Measurements from ENCODE around the gene MYCBP2.

MYCBP2 gene

DNA sequence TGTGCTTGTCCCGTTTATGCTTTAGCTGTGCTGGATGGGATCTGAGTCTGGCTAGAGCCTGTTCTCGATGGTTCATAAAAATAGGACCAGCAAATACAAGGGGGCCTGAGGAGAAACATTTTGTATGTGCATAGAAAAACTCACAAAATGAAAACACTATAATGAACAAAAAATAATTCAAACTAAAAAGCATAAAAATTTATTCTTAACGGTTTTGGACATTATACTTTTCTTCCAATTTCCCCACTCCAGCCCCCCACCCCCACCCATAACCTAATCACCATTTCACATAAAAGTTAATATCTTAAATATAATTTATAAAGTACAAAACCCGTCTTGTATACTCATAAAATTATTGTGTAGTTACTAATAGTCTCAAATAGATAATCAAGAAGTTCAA, 93.7 kb downstream of the MYCBP2 start:
- no peak overlapping the region for H3K4me2 ChIP-seq (ENCODE audit: low read length)

DNA sequence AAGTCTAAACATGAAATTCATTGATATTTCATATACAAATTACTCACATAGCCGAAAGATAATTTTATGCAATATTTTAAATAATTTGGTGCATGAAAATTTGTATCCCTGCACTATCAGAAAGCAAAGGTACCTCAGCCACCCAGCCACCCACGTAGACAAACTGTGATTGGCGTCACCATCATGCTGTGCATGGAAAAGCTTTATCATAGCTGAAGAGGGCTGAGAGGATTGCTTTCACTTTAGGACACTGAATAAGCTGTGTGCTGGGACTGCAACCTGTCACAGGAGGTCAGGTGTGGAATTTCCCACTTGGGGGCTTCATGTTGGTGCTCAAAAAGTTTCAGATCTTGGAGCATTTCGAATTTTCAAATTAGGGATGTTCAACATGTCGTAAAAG, 96.3 kb downstream of the MYCBP2 start:
- Histone ChIP-seq H4K8ac (ENCODE audit: low read depth, low read length) (no peak overlapping the region), H3K4ac (ENCODE audit: low read depth, low read length) (no peak overlapping the region), H3K4me3 (ENCODE audit: low read length) (no peak overlapping the region), H3K27ac (ENCODE audit: low read depth, low read length) (no peak overlapping the region), H2AK5ac (ENCODE audit: low read length) (no peak overlapping the region), H3K18ac (ENCODE audit: low read length) (no peak overlapping the region), H3K27me3 (ENCODE audit: insufficient read depth, low read length, poor library complexity) (no peaks in the 10 kb centered on the region), H3K56ac (ENCODE audit: low read length) (no peak overlapping the region), H2BK5ac (ENCODE audit: low read length) (no peak overlapping the region), H3K79me1 (ENCODE audit: low read length) (no peaks in the 10 kb centered on the region), H3K23ac (ENCODE audit: low read length) (no peak overlapping the region), H3K79me2 (ENCODE audit: control insufficient read depth, insufficient read depth, low read length) (no peaks in the 10 kb centered on the region), H3K4me2 (ENCODE audit: low read length) (no peak overlapping the region), H3K36me3 (ENCODE audit: control insufficient read depth, insufficient read depth, low read length) (no peaks in the 10 kb centered on the region), H2BK15ac (replicated peaks; ENCODE audit: low read depth) (no peak overlapping the region), H2BK120ac (ENCODE audit: low read depth, low read length) (no peak overlapping the region), H3K4me1 (ENCODE audit: control insufficient read depth, low read depth, low read length) (peaks cover 2% of the 10 kb centered on the region), H3K9ac (ENCODE audit: low read length) (no peak overlapping the region), H4K5ac (ENCODE audit: low read length) (no peak overlapping the region)
- whole genome bisulfite sequencing (ENCODE audit: extremely low coverage, insufficient coverage, low lambda C conversion rate) = no CpG with 5 or more reads among the region's 5 CpGs
- peak; percentile 5 for DNase-seq

More for the DNA sequence above, 93.7 kb downstream of the MYCBP2 start:
- H2BK15ac ChIP-seq (replicated peaks; ENCODE audit: low read depth) = no peak overlapping the region
- no peak overlapping the region for H3K56ac ChIP-seq (ENCODE audit: low read length)
- H4K5ac ChIP-seq (ENCODE audit: low read length) = no peak overlapping the region
- H2BK5ac ChIP-seq (ENCODE audit: low read length) = no peak overlapping the region
- peaks cover 2% of the 10 kb centered on the region for H3K4me1 ChIP-seq (ENCODE audit: control insufficient read depth, low read depth, low read length)
- no peak for DNase-seq
- H2AK5ac ChIP-seq (ENCODE audit: low read length) = no peak overlapping the region
- no peak overlapping the region for H3K23ac ChIP-seq (ENCODE audit: low read length)
- H3K27ac ChIP-seq (ENCODE audit: low read depth, low read length) = no peak overlapping the region
- no peaks in the 10 kb centered on the region for H3K36me3 ChIP-seq (ENCODE audit: control insufficient read depth, insufficient read depth, low read length)
- no peak overlapping the region for H3K18ac ChIP-seq (ENCODE audit: low read length)
- H2BK120ac ChIP-seq (ENCODE audit: low read depth, low read length) = no peak overlapping the region
- WGBS (ENCODE audit: extremely low coverage, insufficient coverage, low lambda C conversion rate) = 95% methylated on average over 2 of the region's 4 CpGs
- no peaks in the 10 kb centered on the region for H3K27me3 ChIP-seq (ENCODE audit: insufficient read depth, low read length, poor library complexity)
- no peak overlapping the region for H3K9ac ChIP-seq (ENCODE audit: low read length)
- no peaks in the 10 kb centered on the region for H3K79me1 ChIP-seq (ENCODE audit: low read length)
- no peak overlapping the region for H3K4ac ChIP-seq (ENCODE audit: low read depth, low read length)
- H3K79me2 ChIP-seq (ENCODE audit: control insufficient read depth, insufficient read depth, low read length) = no peaks in the 10 kb centered on the region
- no peak overlapping the region for H4K8ac ChIP-seq (ENCODE audit: low read depth, low read length)
- H3K4me3 ChIP-seq (ENCODE audit: low read length) = no peak overlapping the region

DNA sequence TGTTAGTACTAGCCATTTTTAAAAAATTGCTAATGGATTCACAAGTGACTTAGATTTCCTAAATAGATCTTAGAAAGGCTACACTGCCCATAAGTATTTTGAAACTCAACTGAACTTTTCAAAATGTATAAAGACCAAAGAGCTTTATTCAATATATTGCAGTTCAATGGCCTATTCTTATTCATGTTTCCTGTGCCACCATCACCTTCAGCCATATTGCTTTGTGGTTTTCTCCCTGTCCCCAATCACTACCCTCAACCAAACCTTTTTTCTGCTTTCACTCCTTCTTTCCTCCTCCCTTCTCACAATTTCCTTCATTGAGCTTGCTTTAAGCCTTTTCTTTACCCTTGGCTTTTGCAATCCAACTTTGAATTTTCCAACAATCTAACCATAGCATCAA, 100.9 kb downstream of the MYCBP2 start:
- Histone ChIP-seq H2BK5ac (ENCODE audit: low read length) (no peak overlapping the region), H2BK15ac (replicated peaks; ENCODE audit: low read depth) (no peak overlapping the region), H3K9ac (ENCODE audit: low read length) (no peak overlapping the region), H3K4me1 (ENCODE audit: control insufficient read depth, low read depth, low read length) (peaks cover 2% of the 10 kb centered on the region), H3K4ac (ENCODE audit: low read depth, low read length) (no peak overlapping the region), H3K4me2 (ENCODE audit: low read length) (no peak overlapping the region), H3K18ac (ENCODE audit: low read length) (no peak overlapping the region), H3K27me3 (ENCODE audit: insufficient read depth, low read length, poor library complexity) (no peaks in the 10 kb centered on the region), H3K79me1 (ENCODE audit: low read length) (no peaks in the 10 kb centered on the region), H3K79me2 (ENCODE audit: control insufficient read depth, insufficient read depth, low read length) (no peaks in the 10 kb centered on the region), H3K27ac (ENCODE audit: low read depth, low read length) (no peak overlapping the region), H3K23ac (ENCODE audit: low read length) (no peak overlapping the region), H3K36me3 (ENCODE audit: control insufficient read depth, insufficient read depth, low read length) (no peaks in the 10 kb centered on the region), H2AK5ac (ENCODE audit: low read length) (no peak overlapping the region), H3K56ac (ENCODE audit: low read length) (no peak overlapping the region), H2BK120ac (ENCODE audit: low read depth, low read length) (no peak overlapping the region), H4K8ac (ENCODE audit: low read depth, low read length) (no peak overlapping the region), H3K4me3 (ENCODE audit: low read length) (no peak overlapping the region), H4K5ac (ENCODE audit: low read length) (no peak overlapping the region)
- DNase-seq = no peak

DNA sequence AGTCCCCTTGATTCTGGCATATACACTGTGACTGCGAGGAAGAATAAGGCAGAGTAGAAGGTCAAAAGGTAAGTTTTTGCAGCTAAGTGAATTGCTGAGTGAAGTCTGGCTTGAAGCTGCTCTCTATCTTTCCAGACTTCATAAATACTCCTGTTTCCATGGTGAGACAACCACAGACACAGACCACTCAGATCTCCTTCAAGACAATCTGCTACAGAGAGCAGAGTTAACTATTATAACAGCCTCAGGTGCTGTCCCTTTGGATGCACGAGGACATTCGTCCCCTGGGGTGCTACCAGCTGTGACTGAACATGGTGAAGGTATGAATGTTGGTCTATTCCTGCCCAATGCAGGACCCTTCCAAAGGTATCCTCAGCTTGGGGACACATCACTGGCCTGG, 104.0 kb downstream of the MYCBP2 start:
- Histone ChIP-seq H4K5ac (ENCODE audit: low read length) (no peak overlapping the region), H3K4me2 (ENCODE audit: low read length) (no peak overlapping the region), H2AK5ac (ENCODE audit: low read length) (no peak overlapping the region), H2BK120ac (ENCODE audit: low read depth, low read length) (no peak overlapping the region), H3K27me3 (ENCODE audit: insufficient read depth, low read length, poor library complexity) (no peaks in the 10 kb centered on the region), H3K4ac (ENCODE audit: low read depth, low read length) (no peak overlapping the region), H3K23ac (ENCODE audit: low read length) (no peak overlapping the region), H2BK15ac (replicated peaks; ENCODE audit: low read depth) (no peak overlapping the region), H3K18ac (ENCODE audit: low read length) (no peak overlapping the region), H3K4me1 (ENCODE audit: control insufficient read depth, low read depth, low read length) (peaks cover 2% of the 10 kb centered on the region), H3K36me3 (ENCODE audit: control insufficient read depth, insufficient read depth, low read length) (no peaks in the 10 kb centered on the region), H3K27ac (ENCODE audit: low read depth, low read length) (no peak overlapping the region), H3K79me2 (ENCODE audit: control insufficient read depth, insufficient read depth, low read length) (no peaks in the 10 kb centered on the region), H3K56ac (ENCODE audit: low read length) (no peak overlapping the region), H4K8ac (ENCODE audit: low read depth, low read length) (no peak overlapping the region), H2BK5ac (ENCODE audit: low read length) (no peak overlapping the region), H3K79me1 (ENCODE audit: low read length) (no peaks in the 10 kb centered on the region), H3K4me3 (ENCODE audit: low read length) (no peak overlapping the region), H3K9ac (ENCODE audit: low read length) (no peak overlapping the region)
- peak; percentile 18 for DNase-seq
- no CpG with 5 or more reads among the region's 3 CpGs for WGBS (ENCODE audit: extremely low coverage, insufficient coverage, low lambda C conversion rate)

DNA sequence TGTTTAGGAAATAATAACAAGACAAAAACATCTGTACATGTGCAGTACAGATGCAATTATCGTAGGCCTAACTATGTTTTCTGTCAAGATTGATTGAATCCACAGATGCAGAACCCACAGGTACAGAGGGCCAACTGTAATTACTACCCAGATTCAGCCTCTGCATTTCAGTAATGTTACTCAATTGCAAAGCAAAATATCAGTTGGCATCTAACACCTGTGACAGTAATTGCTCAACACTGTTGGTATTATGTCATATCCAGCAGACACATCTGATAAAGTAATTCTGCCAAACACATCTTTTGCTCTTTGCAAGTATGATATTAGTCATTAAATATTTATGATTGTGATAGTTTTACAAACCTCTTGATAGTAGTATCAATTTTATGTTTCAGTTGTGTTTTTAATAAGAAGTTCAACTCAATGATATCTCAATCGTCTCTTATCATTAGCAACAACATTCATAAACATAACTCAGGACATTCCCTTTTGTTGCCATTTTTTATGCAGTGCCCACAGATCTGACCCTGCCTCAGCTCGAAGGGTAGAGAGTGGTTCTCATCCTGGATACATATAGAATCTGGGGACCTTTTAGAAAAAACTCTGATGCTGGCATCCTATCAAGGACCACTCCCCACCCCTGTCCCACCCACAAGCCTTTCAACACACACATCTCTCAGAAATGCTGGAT, 104.7 kb downstream of the MYCBP2 start:
- Histone ChIP-seq H3K4ac (ENCODE audit: low read depth, low read length) (no peak overlapping the region), H3K27ac (ENCODE audit: low read depth, low read length) (no peak overlapping the region), H3K36me3 (ENCODE audit: control insufficient read depth, insufficient read depth, low read length) (no peaks in the 10 kb centered on the region), H2BK120ac (ENCODE audit: low read depth, low read length) (no peak overlapping the region), H3K4me3 (ENCODE audit: low read length) (no peak overlapping the region), H3K4me1 (ENCODE audit: control insufficient read depth, low read depth, low read length) (peaks cover 2% of the 10 kb centered on the region), H3K4me2 (ENCODE audit: low read length) (no peak overlapping the region), H3K23ac (ENCODE audit: low read length) (no peak overlapping the region), H2BK5ac (ENCODE audit: low read length) (no peak overlapping the region), H3K79me1 (ENCODE audit: low read length) (no peaks in the 10 kb centered on the region), H3K56ac (ENCODE audit: low read length) (no peak overlapping the region), H4K5ac (ENCODE audit: low read length) (no peak overlapping the region), H4K8ac (ENCODE audit: low read depth, low read length) (peak overlapping the region; percentile 76), H3K18ac (ENCODE audit: low read length) (no peak overlapping the region), H2BK15ac (replicated peaks; ENCODE audit: low read depth) (no peak overlapping the region), H3K27me3 (ENCODE audit: insufficient read depth, low read length, poor library complexity) (no peaks in the 10 kb centered on the region), H2AK5ac (ENCODE audit: low read length) (no peak overlapping the region), H3K79me2 (ENCODE audit: control insufficient read depth, insufficient read depth, low read length) (no peaks in the 10 kb centered on the region), H3K9ac (ENCODE audit: low read length) (no peak overlapping the region)
- WGBS (ENCODE audit: extremely low coverage, insufficient coverage, low lambda C conversion rate) = no CpG with 5 or more reads among the region's 3 CpGs
- no peak for DNase-seq

DNA sequence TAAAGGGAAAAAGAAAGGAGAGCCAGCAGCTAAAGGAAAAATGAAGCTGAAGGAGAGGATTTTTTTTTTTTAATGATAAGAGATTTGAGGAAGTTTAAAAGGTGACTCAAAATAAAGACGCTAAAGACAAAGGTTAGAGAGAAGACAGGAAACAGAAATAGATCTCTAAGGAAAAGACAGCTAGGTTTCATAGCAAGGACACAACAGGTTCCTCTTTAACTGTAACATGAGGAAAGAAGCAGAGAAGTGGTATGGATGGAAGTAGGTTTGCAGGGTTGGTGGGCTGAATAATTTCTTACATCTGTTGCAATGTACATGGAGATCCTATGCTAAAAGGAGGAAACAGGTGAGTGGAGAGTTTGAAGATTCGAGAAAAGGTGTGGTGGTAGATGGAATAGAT, 107.5 kb downstream of the MYCBP2 start:
- Histone ChIP-seq H3K79me2 (ENCODE audit: control insufficient read depth, insufficient read depth, low read length) (no peaks in the 10 kb centered on the region), H3K27me3 (ENCODE audit: insufficient read depth, low read length, poor library complexity) (no peaks in the 10 kb centered on the region), H2BK15ac (replicated peaks; ENCODE audit: low read depth) (no peak overlapping the region), H2BK120ac (ENCODE audit: low read depth, low read length) (no peak overlapping the region), H2BK5ac (ENCODE audit: low read length) (no peak overlapping the region), H3K23ac (ENCODE audit: low read length) (no peak overlapping the region), H4K5ac (ENCODE audit: low read length) (no peak overlapping the region), H3K27ac (ENCODE audit: low read depth, low read length) (no peak overlapping the region), H3K4me1 (ENCODE audit: control insufficient read depth, low read depth, low read length) (peaks cover 2% of the 10 kb centered on the region), H4K8ac (ENCODE audit: low read depth, low read length) (no peak overlapping the region), H2AK5ac (ENCODE audit: low read length) (no peak overlapping the region), H3K9ac (ENCODE audit: low read length) (no peak overlapping the region), H3K79me1 (ENCODE audit: low read length) (no peaks in the 10 kb centered on the region), H3K4me3 (ENCODE audit: low read length) (no peak overlapping the region), H3K4ac (ENCODE audit: low read depth, low read length) (no peak overlapping the region), H3K36me3 (ENCODE audit: control insufficient read depth, insufficient read depth, low read length) (no peaks in the 10 kb centered on the region), H3K56ac (ENCODE audit: low read length) (peak overlapping the region; percentile 29), H3K18ac (ENCODE audit: low read length) (no peak overlapping the region), H3K4me2 (ENCODE audit: low read length) (no peak overlapping the region)
- DNase-seq = no peak
- no CpG with 5 or more reads among the region's 2 CpGs for WGBS (ENCODE audit: extremely low coverage, insufficient coverage, low lambda C conversion rate)

Measured in mesendoderm (in vitro differentiated cells).